AG04449 (cell line): Measurements from ENCODE around the gene AMIGO1.
A peak's percentile ranks its signal among the peaks of the same experiment; 100 is the strongest.

Source experiments
- CTCF ChIA-PET: fragments of 350-600 bp; formaldehyde crosslinking; extraction: SDS; loops from one replicate; lab custom pipeline; 2021; ENCODE audit warnings: antibody characterized with exemption; lab: Yijun Ruan, JAX
- POLR2A ChIA-PET: fragments of 400-600, 350-600 bp; formaldehyde crosslinking; extraction: SDS; loops from one replicate; lab custom pipeline; 2020; ENCODE audit warnings: antibody characterized with exemption, inconsistent platforms; lab: Yijun Ruan, JAX
- DNase-seq: peaks from one replicate; pipeline ENCODE4 v3.0.0-alpha.2; 2010; ENCODE audit warnings: low read depth, low spot score
- H3K4me3 ChIP-seq: 2 replicates; pipeline ENCODE4 v1.5.1; 2011; ENCODE audit warnings: low read depth, mild to moderate bottlenecking, control low read depth, low read length
- TF ChIP-seq, protein P1 (sequence below): IDR thresholded peaks from one replicate; pipeline ENCODE4 v1.5.1; 2011; ENCODE audit warnings: mild to moderate bottlenecking, moderate library complexity, low read length, control low read depth, inconsistent platforms; ENCODE audit not compliant: insufficient read depth; ENCODE audit errors: missing control alignments

The AMIGO1 gene

DNA sequence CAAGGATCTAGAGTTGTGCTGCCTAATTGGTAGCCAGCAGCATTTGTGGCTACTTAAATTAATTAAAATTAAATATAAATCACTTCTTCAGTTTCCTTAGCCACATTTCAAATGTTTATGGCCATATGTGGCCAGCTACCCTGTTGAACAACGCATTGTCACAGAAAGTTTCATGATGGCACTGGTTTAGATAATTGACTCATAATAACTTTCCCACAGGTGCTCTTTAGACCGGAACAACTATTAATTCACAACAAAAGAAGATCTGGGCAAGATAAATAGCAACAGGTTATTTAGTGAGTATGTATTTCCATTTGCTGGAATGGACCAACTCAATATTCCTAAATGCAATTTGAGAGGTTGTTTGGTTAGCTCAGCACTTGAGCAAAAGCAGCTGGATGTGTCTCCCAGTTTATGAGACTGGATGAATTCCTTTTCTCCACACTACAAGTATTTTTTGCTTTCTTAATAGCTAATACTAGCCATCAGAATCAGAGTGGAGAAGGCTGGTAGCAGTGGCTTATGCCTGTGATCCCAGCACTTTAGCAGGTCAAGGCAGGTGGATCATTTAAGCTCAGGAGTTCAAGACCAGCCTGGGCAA, 3.7 kb upstream of the AMIGO1 start:
- ChIA-PET CTCF (interaction anchor here (24.0 to 43.1 kb wide), 2 partner anchors 19 to 21 kb away, joined by 657 to 2790 read pairs; partner anchors contain the start of genes ATXN7L2, CYB561D1 and GPR61), POLR2A (no interaction called here)
- no peak overlapping the region for H3K4me3 ChIP-seq
- no peak for DNase-seq
- TF ChIP-seq, protein P1, sequence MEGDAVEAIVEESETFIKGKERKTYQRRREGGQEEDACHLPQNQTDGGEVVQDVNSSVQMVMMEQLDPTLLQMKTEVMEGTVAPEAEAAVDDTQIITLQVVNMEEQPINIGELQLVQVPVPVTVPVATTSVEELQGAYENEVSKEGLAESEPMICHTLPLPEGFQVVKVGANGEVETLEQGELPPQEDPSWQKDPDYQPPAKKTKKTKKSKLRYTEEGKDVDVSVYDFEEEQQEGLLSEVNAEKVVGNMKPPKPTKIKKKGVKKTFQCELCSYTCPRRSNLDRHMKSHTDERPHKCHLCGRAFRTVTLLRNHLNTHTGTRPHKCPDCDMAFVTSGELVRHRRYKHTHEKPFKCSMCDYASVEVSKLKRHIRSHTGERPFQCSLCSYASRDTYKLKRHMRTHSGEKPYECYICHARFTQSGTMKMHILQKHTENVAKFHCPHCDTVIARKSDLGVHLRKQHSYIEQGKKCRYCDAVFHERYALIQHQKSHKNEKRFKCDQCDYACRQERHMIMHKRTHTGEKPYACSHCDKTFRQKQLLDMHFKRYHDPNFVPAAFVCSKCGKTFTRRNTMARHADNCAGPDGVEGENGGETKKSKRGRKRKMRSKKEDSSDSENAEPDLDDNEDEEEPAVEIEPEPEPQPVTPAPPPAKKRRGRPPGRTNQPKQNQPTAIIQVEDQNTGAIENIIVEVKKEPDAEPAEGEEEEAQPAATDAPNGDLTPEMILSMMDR, result no peak

DNA sequence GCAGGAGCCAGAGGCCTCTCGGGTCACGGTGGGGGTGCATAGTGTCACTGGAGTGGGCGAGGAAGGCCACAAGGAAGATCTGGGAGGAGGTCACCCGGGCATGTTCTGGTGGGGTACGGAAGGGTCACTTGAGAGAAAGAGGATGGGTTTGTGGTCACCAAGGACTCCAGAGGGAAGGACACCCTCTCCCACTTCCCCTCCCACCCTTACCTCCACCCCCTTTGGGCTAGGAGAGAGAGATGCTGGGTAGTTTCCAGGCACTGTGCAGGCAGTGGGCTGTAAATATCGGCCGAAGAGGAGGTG, 703 bp downstream of the AMIGO1 start:
- ChIA-PET CTCF (interaction anchor here (24.0 to 43.1 kb wide), 2 partner anchors 14 to 25 kb away, joined by 657 to 2790 read pairs; partner anchors contain the start of genes ATXN7L2, CYB561D1 and GPR61), POLR2A (no interaction called here)
- TF ChIP-seq, protein P1, result no peak

DNA sequence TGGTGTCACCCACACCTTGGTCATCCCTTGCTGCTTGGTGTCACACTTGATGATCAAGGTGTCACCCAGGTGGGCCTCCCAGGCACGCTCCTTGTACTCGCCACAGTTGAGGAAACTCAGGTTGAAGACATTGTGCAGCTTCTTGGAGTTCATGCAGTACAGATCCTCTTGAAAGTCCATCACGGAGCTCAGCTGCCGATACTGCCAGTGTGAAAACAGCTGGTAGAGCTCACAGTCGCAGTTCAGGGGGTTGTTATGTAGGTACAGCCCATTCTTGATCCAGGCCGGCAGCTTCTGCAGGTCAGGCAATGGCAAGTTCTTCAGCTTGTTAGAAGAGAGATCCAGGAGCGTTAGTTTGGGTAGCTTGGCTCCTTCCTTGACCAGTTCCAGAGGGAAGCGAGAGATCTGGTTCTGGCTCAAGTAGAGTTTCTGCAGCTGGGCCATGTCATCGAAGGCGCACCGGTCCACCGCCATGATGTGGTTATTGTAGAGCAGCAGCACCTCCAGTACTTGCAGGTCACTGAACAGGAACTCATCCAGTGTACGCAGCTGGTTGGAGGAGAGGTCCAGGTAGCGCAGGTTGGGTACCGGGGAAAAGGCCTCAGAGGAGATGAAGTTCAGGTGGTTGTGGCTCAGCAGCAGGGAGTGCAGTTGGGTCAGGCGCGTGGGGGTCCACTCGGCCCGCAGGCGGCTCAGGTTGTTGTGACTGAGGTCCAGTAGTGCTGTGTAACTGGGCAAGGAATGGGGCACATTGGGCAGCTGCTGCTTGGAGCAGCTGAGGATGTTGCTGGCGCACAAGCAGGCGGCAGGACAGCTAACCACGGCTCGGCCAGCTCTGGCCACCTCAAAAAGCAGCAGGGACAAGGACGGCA, 1.3 kb downstream of the AMIGO1 start:
- TF ChIP-seq, protein P1, result no peak
- POLR2A ChIA-PET, result no interaction called here
- DNase-seq, result no peak
- CTCF ChIA-PET, result interaction anchor here (24.0 to 43.1 kb wide), 2 partner anchors 14 to 26 kb away, joined by 657 to 2790 read pairs; partner anchors contain the start of genes ATXN7L2, CYB561D1 and GPR61
- no peak overlapping the region for H3K4me3 ChIP-seq

More for the DNA sequence above, 703 bp downstream of the AMIGO1 start:
- H3K4me3 ChIP-seq, result peak overlapping the region; percentile 67
- no peak for DNase-seq

DNA sequence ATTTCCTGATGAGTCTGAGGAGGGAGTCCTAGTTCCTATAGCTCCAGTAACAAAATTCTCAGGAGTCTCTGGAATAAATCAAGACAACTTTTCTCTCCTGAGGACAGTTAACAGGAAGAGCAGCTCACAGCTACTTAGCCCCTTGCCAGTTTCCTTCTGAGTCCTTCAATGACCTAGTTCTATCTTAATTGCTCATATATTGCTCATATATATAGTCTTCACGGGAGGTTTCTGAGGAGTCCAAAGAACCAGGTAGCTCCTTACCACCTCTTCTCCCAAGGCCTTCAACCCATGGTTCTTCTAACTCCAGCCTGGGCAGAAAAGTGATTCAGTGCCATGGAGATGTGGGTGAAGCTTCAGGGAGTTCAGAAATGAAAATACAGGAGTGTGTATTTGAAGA, 4.6 kb downstream of the AMIGO1 start:
- CTCF ChIA-PET, result interaction anchor here (0.7 to 43.1 kb wide), 4 partner anchors 4 to 304 kb away, joined by 3 to 2790 read pairs (median 657); partner anchors contain the start of genes AMIGO1, ATXN7L2, CYB561D1 and GPR61
- POLR2A ChIA-PET, result no interaction called here
- TF ChIP-seq, protein P1, result no peak
- no peak overlapping the region for H3K4me3 ChIP-seq
- DNase-seq, result no peak

DNA sequence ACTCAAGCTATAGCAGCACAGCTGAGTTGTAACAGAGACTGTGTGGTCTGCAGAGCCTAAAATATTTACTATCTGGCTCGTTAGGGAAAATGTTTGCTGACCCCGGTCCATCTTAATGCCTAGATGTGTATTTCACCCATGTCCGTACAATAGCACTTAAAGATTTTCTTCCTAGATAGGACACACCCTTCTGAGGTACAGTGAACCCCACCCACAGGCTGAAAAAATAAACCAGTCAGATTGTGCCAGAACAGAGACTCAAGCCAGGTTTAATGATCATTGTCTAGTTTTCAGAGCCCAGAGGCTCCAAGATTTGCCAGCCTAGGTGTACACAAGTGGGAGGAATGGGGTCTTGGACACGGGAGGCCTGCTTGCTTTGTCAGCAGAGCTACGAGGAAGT, 5.6 kb downstream of the AMIGO1 start:
- DNase-seq, result no peak
- ChIA-PET CTCF (interaction anchor here (24.0 to 43.1 kb wide), 3 partner anchors 5 to 30 kb away, joined by 657 to 2790 read pairs (median 657); partner anchors contain the start of genes AMIGO1, ATXN7L2, CYB561D1 and GPR61), POLR2A (interaction anchor here (1.1 kb wide), 1 partner anchor 13 kb away, joined by 4 read pairs; no protein-coding TSS in a partner anchor)
- TF ChIP-seq, protein P1, result no peak
- H3K4me3 ChIP-seq, result no peak overlapping the region
